Psoas muscle (tissue), 8 donors: ENCODE measurements around the gene CYBB. TPM values are rescaled to one million over a fixed set of nuclear protein-coding genes. Genes with fewer than 3 reads are reported as not detected.

Experiments used
- ATAC-seq, 4 donors: fragments of 200-7000 bp; cut with Tn5 transposase; one replicate each; pipeline ENCODE4 v1.9.1; 2020; ENCODE audit warnings: moderate library complexity in 3 of 4, mild to moderate bottlenecking in 2 of 4
- DNase-seq, 2 donors: peaks; one replicate each; pipeline ENCODE4 v3.0.0-alpha.2; 2020
- H3K27ac ChIP-seq: fragments of 200-600 bp; one replicate; pipeline ENCODE4 v1.8.0; 2022
- H3K27me3 ChIP-seq, 3 donors: fragments of 200-600 bp in 1 of 3; one replicate each; pipeline versions ENCODE4 v1.6.1 to v1.8.0; 2013 to 2022; ENCODE audit warnings: low read length in 2 of 3, mild to moderate bottlenecking in 2 of 3, moderate library complexity in 1 of 3; ENCODE audit not compliant: insufficient read depth in 3 of 3
- H3K36me3 ChIP-seq, 2 donors: fragments of 200-600 bp in 1 of 2; one replicate each; pipeline versions ENCODE4 v1.6.1 to v1.8.0; 2013 to 2022; ENCODE audit warnings: low read depth in 1 of 2, mild to moderate bottlenecking in 1 of 2, moderate library complexity in 1 of 2; ENCODE audit not compliant: insufficient read depth in 1 of 2
- H3K4me1 ChIP-seq: fragments of 200-600 bp; one replicate; pipeline ENCODE4 v1.8.0; 2022
- H3K4me3 ChIP-seq: fragments of 200-600 bp; one replicate; pipeline ENCODE4 v1.8.0; 2022; ENCODE audit warnings: mild to moderate bottlenecking
- H3K9me3 ChIP-seq: fragments of 200-600 bp; one replicate; pipeline ENCODE4 v1.8.0; 2022
- CTCF ChIP-seq: fragments of 200-600 bp; IDR thresholded peaks from one replicate; pipeline ENCODE4 v1.8.0; 2022; ENCODE audit warnings: antibody characterized with exemption
- WGBS, 3 donors: extraction: QIAGEN DNeasy Blood & Tissue Kit; methylation state at CpG; one replicate each; pipeline versions ENCODE4 v1.1.6 to v1.1.7; 2013; 5-methylcytosine and 5-hydroxymethylcytosine counted together
- intact Hi-C, 2 donors: fragments of 100-400 bp; cut with DNase I; formaldehyde crosslinking; loops; one replicate each; pipeline versions ENCODE4 v1.11.0 to v1.14.2; 2022
- polyA plus RNA-seq, 3 donors: library from polyadenylated mRNA; stranded (reverse); fragments of 200-250 nt; gene quantifications; one replicate each; pipeline ENCODE4 v1.2.3, GENCODE V29; 2013
- total RNA-seq, 4 donors: library from RNA; stranded (reverse); fragmentation: NEBNext Ultra II Directional in 2 of 4; extraction: Animal tissue kit (Norgen Biotek cat#: 25700) in 2 of 4; gene quantifications; one replicate each; pipeline versions ENCODE4 v1.2.1 to v1.2.4, GENCODE V29; 2021 to 2023
- donor health status: healthy with polysubstance abuse.
- donor health status: DM: no; HTN: no; CAD: no; lungs with moderate emphysema.
- donor health status: Bipolar disorder and iron deficiency.
- donor health status: healthy.
- donor health status: DM: yes; HTN: yes; CAD: no.
- donor health status: DM: no; HTN: no; CAD: no.
- donor health status: DM: no; HTN: no; CAD: no.
- donor health status: DM: yes; HTN: yes; CAD: no.

Gene CYBB
- total and polyA plus RNA-seq, 7 donors: 0.63 to 11.3 (median 6.0) TPM

- Histone ChIP-seq H3K4me3 (peak overlapping the region; percentile 81), H3K4me1 (no peaks in the 10 kb centered on the region), H3K36me3 (no peaks in the 10 kb centered on the region), H3K9me3 (no peaks in the 10 kb centered on the region), H3K27ac (peak overlapping the region; percentile 77), H3K27me3 (peaks cover 0 to 7% (median 0%) of the 10 kb centered on the region in 3 donors)
- 19 to 33% (median 27%) methylated on average over 5 of the region's 5 CpGs for whole genome bisulfite sequencing, 3 donors
- no peak for TF ChIP-seq CTCF
- intact Hi-C loops: no loop called here
- ATAC-seq: peak in 1 of 4 donors; percentile 7
- DNase-seq: no peak
Observed at GRCh38 chrX:37847733-37848197, 67.9 kb downstream of the CYBB start.

- no peak for ATAC-seq
- no peak for DNase-seq
- Histone ChIP-seq H3K27me3 (peaks cover 0 to 8% (median 0%) of the 10 kb centered on the region in 3 donors), H3K27ac (no peak overlapping the region), H3K36me3 (no peaks in the 10 kb centered on the region), H3K4me1 (no peaks in the 10 kb centered on the region), H3K4me3 (no peak overlapping the region), H3K9me3 (no peaks in the 10 kb centered on the region)
- 67 to 80% (median 76%) methylated on average over 3 of the region's 3 CpGs for WGBS, 3 donors
- intact Hi-C loops: no loop called here
- no peak for TF ChIP-seq CTCF
Observed at GRCh38 chrX:37854148-37854547, 74.3 kb downstream of the CYBB start.

- DNase-seq (no peak), ATAC-seq (no peak)
- Histone ChIP-seq H3K27me3 (peaks cover 0 to 8% (median 0%) of the 10 kb centered on the region in 3 donors), H3K9me3 (no peaks in the 10 kb centered on the region), H3K36me3 (no peaks in the 10 kb centered on the region), H3K4me1 (no peaks in the 10 kb centered on the region), H3K4me3 (no peak overlapping the region), H3K27ac (no peak overlapping the region)
- 38 to 52% (median 44%) methylated on average over 2 of the region's 2 CpGs for WGBS, 3 donors
- intact Hi-C loops: no loop called here
- TF ChIP-seq CTCF: no peak
Observed at GRCh38 chrX:37854748-37855147, 74.9 kb downstream of the CYBB start.

GRCh38 chrX:37860721-37861120, 80.9 kb downstream of the CYBB start:
- Histone ChIP-seq H3K4me1 (no peaks in the 10 kb centered on the region), H3K27me3 (peaks cover 0 to 36% (median 0%) of the 10 kb centered on the region in 3 donors), H3K36me3 (no peaks in the 10 kb centered on the region), H3K4me3 (no peak overlapping the region), H3K27ac (no peak overlapping the region), H3K9me3 (no peaks in the 10 kb centered on the region)
- DNase-seq (no peak), ATAC-seq (no peak)
- TF ChIP-seq CTCF: no peak
- 28 to 49% (median 37%) methylated on average over 6 of the region's 6 CpGs for WGBS, 3 donors
- intact Hi-C loops: no loop called here

- intact Hi-C loops: no loop called here
- peaks cover 0 to 30% (median 0%) of the 10 kb centered on the region in 3 donors for H3K27me3 ChIP-seq
- no peaks in the 10 kb centered on the region for H3K4me1 ChIP-seq
- H3K27ac ChIP-seq: no peak overlapping the region
- DNase-seq (no peak), ATAC-seq (no peak)
- no peaks in the 10 kb centered on the region for H3K9me3 ChIP-seq
- no peak for TF ChIP-seq CTCF
- no peak overlapping the region for H3K4me3 ChIP-seq
- no peaks in the 10 kb centered on the region for H3K36me3 ChIP-seq
Observed at GRCh38 chrX:37862851-37863250, 83.0 kb downstream of the CYBB start.
